WTC11 (cell line): ENCODE measurements around the gene AGPAT3. TPM values are rescaled to one million over a fixed set of nuclear protein-coding genes. Genes with fewer than 3 reads are reported as not detected.

Experiments used
- ATAC-seq: fragments of 200-7000 bp; cut with Tn5 transposase; 2 replicates; pipeline ENCODE4 v1.10.0; 2021; ENCODE audit warnings: mild to moderate bottlenecking, moderate library complexity
- CTCF ChIA-PET: fragments of 300-600 bp; sonication (Branson Sonifier 250); formaldehyde crosslinking; loops from one replicate; lab custom pipeline; 2021; ENCODE audit warnings: antibody characterized with exemption; lab: Charles Lee
- POLR2A ChIA-PET: fragments of 350-600 bp; sonication (Branson Sonifier 250); formaldehyde crosslinking; loops from one replicate; lab custom pipeline; 2021; ENCODE audit warnings: antibody characterized with exemption; lab: Charles Lee
- DNase-seq: peaks from one replicate; pipeline ENCODE4 v3.0.0; 2021; ENCODE audit warnings: low spot score
- H3K27ac Mint-ChIP-seq: 2 replicates; pipeline ENCODE4 v1.8.0; 2021; ENCODE audit warnings: mixed read lengths
- H3K27me3 Mint-ChIP-seq: 2 replicates; pipeline ENCODE4 v1.8.0; 2021; ENCODE audit warnings: low read depth, mild to moderate bottlenecking, moderate library complexity, mixed read lengths
- H3K36me3 Mint-ChIP-seq: 2 replicates; pipeline ENCODE4 v1.8.0; 2021; ENCODE audit warnings: mixed read lengths
- H3K4me1 Mint-ChIP-seq: 2 replicates; pipeline ENCODE4 v1.8.0; 2022; ENCODE audit warnings: mixed read lengths
- H3K4me3 Mint-ChIP-seq: 2 replicates; pipeline ENCODE4 v1.8.0; 2021; ENCODE audit warnings: mild to moderate bottlenecking, moderate library complexity, mixed read lengths
- H3K9me3 Mint-ChIP-seq: 2 replicates; pipeline ENCODE4 v1.8.0; 2021; ENCODE audit warnings: mixed read lengths
- CBFB ChIP-seq: sonication (generic); formaldehyde crosslinking; IDR thresholded peaks from 2 replicates; pipeline ENCODE4 v1.8.1; 2022; ENCODE audit warnings: mild to moderate bottlenecking, low read depth, missing genetic modification reagents
- E2F4 ChIP-seq: sonication (generic); formaldehyde crosslinking; IDR thresholded peaks from 2 replicates; pipeline ENCODE4 v1.8.1; 2022; ENCODE audit warnings: low read depth, mild to moderate bottlenecking, moderate library complexity, missing genetic modification reagents, borderline replicate concordance
- ERG ChIP-seq: fragments of 250-450 bp; sonication (Bioruptor Pico); IDR thresholded peaks from 2 replicates; pipeline ENCODE4 v1.8.0; 2021; ENCODE audit warnings: mild to moderate bottlenecking
- ETV6 ChIP-seq: sonication (generic); formaldehyde crosslinking; IDR thresholded peaks from 2 replicates; pipeline ENCODE4 v1.8.1; 2022; ENCODE audit warnings: mild to moderate bottlenecking, missing genetic modification reagents
- IRF2 ChIP-seq: sonication (generic); formaldehyde crosslinking; IDR thresholded peaks from 2 replicates; pipeline ENCODE4 v1.8.0; 2022; ENCODE audit warnings: low read depth, missing genetic modification reagents, borderline replicate concordance
- NFATC4 ChIP-seq: fragments of 250-450 bp; sonication (Bioruptor Pico); IDR thresholded peaks from 2 replicates; pipeline ENCODE4 v1.9.0; 2021; ENCODE audit warnings: mild to moderate bottlenecking
- NFE2L1 ChIP-seq: sonication (generic); formaldehyde crosslinking; IDR thresholded peaks from 2 replicates; pipeline ENCODE4 v1.8.1; 2023; ENCODE audit warnings: missing genetic modification reagents
- NR3C1 ChIP-seq: sonication (generic); formaldehyde crosslinking; conservative IDR thresholded peaks from 2 replicates; pipeline ENCODE4 v1.8.1; 2023; ENCODE audit warnings: low read depth, mild to moderate bottlenecking, missing genetic modification reagents
- RELA ChIP-seq: sonication (generic); formaldehyde crosslinking; IDR thresholded peaks from 2 replicates; pipeline ENCODE4 v1.8.1; 2022; ENCODE audit warnings: missing genetic modification reagents, mild to moderate bottlenecking, borderline replicate concordance
- RORB ChIP-seq: fragments of 250-450 bp; sonication (Bioruptor Pico); IDR thresholded peaks from 2 replicates; pipeline ENCODE4 v1.9.0; 2021; ENCODE audit warnings: mild to moderate bottlenecking
- SMAD3 ChIP-seq: sonication (generic); formaldehyde crosslinking; IDR thresholded peaks from 2 replicates; pipeline ENCODE4 v1.8.0; 2022; ENCODE audit warnings: missing genetic modification reagents, mild to moderate bottlenecking, borderline replicate concordance
- SMAD4 ChIP-seq: sonication (generic); formaldehyde crosslinking; IDR thresholded peaks from 2 replicates; pipeline ENCODE4 v1.8.0; 2022; ENCODE audit warnings: mild to moderate bottlenecking, missing genetic modification reagents
- SOX15 ChIP-seq: fragments of 250-450 bp; sonication (Bioruptor Pico); IDR thresholded peaks from 2 replicates; pipeline ENCODE4 v1.9.0; 2021; ENCODE audit warnings: mild to moderate bottlenecking
- SP1 ChIP-seq: sonication (generic); formaldehyde crosslinking; conservative IDR thresholded peaks from 2 replicates; pipeline ENCODE4 v1.8.1; 2022; ENCODE audit warnings: missing genetic modification reagents
- TEAD1 ChIP-seq: sonication (generic); formaldehyde crosslinking; IDR thresholded peaks from 2 replicates; pipeline ENCODE4 v1.8.0; 2022; ENCODE audit warnings: mild to moderate bottlenecking, missing genetic modification reagents
- TEAD4 ChIP-seq: sonication (generic); formaldehyde crosslinking; IDR thresholded peaks from 2 replicates; pipeline ENCODE4 v1.8.0; 2022; ENCODE audit warnings: mild to moderate bottlenecking, missing genetic modification reagents
- ZBTB21 ChIP-seq: sonication (generic); formaldehyde crosslinking; IDR thresholded peaks from 2 replicates; pipeline ENCODE4 v1.8.1; 2023; ENCODE audit warnings: mild to moderate bottlenecking, missing genetic modification reagents, borderline replicate concordance
- ZBTB43 ChIP-seq: sonication (generic); formaldehyde crosslinking; IDR thresholded peaks from 2 replicates; pipeline ENCODE4 v1.8.1; 2023; ENCODE audit warnings: mild to moderate bottlenecking, missing genetic modification reagents
- ZNF219 ChIP-seq: sonication (generic); formaldehyde crosslinking; IDR thresholded peaks from 2 replicates; pipeline ENCODE4 v1.8.0; 2023; ENCODE audit warnings: missing genetic modification reagents, mild to moderate bottlenecking, borderline replicate concordance
- ZNF671 ChIP-seq: fragments of 250-450 bp; sonication (Bioruptor Pico); IDR thresholded peaks from 2 replicates; pipeline ENCODE4 v1.8.0; 2021; ENCODE audit warnings: mild to moderate bottlenecking
- total RNA-seq: library from RNA; stranded (reverse); gene quantifications from 3 replicates; pipeline ENCODE4 v1.2.3, GENCODE V29; 2021
- TF ChIP-seq, protein P1 (sequence below): fragments of 200-600 bp; IDR thresholded peaks from 2 replicates; pipeline ENCODE4 v1.8.0; 2022; ENCODE audit warnings: antibody characterized with exemption
- TF ChIP-seq, protein P2 (sequence below): sonication (generic); formaldehyde crosslinking; IDR thresholded peaks from 2 replicates; pipeline ENCODE4 v1.8.0; 2022; ENCODE audit warnings: missing genetic modification reagents

AGPAT3 gene
- total RNA-seq, 1 experiment from 2014 or later, result 5.6 TPM

GRCh38 chr21:43879348-43880110 is 14.5 kb downstream of the AGPAT3 start (continued):
- no peak for TF ChIP-seq SMAD3
- TF ChIP-seq, protein P1, sequence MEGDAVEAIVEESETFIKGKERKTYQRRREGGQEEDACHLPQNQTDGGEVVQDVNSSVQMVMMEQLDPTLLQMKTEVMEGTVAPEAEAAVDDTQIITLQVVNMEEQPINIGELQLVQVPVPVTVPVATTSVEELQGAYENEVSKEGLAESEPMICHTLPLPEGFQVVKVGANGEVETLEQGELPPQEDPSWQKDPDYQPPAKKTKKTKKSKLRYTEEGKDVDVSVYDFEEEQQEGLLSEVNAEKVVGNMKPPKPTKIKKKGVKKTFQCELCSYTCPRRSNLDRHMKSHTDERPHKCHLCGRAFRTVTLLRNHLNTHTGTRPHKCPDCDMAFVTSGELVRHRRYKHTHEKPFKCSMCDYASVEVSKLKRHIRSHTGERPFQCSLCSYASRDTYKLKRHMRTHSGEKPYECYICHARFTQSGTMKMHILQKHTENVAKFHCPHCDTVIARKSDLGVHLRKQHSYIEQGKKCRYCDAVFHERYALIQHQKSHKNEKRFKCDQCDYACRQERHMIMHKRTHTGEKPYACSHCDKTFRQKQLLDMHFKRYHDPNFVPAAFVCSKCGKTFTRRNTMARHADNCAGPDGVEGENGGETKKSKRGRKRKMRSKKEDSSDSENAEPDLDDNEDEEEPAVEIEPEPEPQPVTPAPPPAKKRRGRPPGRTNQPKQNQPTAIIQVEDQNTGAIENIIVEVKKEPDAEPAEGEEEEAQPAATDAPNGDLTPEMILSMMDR, result no peak
- no peak for TF ChIP-seq CBFB (CRISPR knock-in tag)
- TF ChIP-seq ETV6, result no peak
- TF ChIP-seq TEAD1 (CRISPR knock-in tag), result no peak

- no peak; the same call in 1 of the 2 replicates for ATAC-seq
- Mint-ChIP-seq H3K4me1 (peaks cover 7% of the 10 kb centered on the region), H3K27me3 (no peaks in the 10 kb centered on the region), H3K4me3 (no peak overlapping the region)
- TF ChIP-seq SMAD4 (CRISPR knock-in tag), result no peak
- no peak for TF ChIP-seq NFE2L1 (CRISPR knock-in tag)
- TF ChIP-seq RORB (CRISPR knock-in tag), result no peak
- TF ChIP-seq ZBTB43 (CRISPR knock-in tag), result no peak
- TF ChIP-seq ZNF219, result no peak
- no peak for TF ChIP-seq NFATC4 (CRISPR knock-in tag)
- TF ChIP-seq NR3C1 (CRISPR knock-in tag), result no peak
- no peak for TF ChIP-seq SOX15 (CRISPR knock-in tag)
- TF ChIP-seq TEAD4 (CRISPR knock-in tag), result no peak
- no peak for TF ChIP-seq IRF2 (CRISPR knock-in tag)
- no peak for TF ChIP-seq SP1 (CRISPR knock-in tag)
- no peak for TF ChIP-seq ERG (CRISPR knock-in tag)
- TF ChIP-seq E2F4 (CRISPR knock-in tag), result no peak
- TF ChIP-seq, protein P1, result no peak
- TF ChIP-seq RELA (CRISPR knock-in tag), result no peak
- TF ChIP-seq, protein P2, sequence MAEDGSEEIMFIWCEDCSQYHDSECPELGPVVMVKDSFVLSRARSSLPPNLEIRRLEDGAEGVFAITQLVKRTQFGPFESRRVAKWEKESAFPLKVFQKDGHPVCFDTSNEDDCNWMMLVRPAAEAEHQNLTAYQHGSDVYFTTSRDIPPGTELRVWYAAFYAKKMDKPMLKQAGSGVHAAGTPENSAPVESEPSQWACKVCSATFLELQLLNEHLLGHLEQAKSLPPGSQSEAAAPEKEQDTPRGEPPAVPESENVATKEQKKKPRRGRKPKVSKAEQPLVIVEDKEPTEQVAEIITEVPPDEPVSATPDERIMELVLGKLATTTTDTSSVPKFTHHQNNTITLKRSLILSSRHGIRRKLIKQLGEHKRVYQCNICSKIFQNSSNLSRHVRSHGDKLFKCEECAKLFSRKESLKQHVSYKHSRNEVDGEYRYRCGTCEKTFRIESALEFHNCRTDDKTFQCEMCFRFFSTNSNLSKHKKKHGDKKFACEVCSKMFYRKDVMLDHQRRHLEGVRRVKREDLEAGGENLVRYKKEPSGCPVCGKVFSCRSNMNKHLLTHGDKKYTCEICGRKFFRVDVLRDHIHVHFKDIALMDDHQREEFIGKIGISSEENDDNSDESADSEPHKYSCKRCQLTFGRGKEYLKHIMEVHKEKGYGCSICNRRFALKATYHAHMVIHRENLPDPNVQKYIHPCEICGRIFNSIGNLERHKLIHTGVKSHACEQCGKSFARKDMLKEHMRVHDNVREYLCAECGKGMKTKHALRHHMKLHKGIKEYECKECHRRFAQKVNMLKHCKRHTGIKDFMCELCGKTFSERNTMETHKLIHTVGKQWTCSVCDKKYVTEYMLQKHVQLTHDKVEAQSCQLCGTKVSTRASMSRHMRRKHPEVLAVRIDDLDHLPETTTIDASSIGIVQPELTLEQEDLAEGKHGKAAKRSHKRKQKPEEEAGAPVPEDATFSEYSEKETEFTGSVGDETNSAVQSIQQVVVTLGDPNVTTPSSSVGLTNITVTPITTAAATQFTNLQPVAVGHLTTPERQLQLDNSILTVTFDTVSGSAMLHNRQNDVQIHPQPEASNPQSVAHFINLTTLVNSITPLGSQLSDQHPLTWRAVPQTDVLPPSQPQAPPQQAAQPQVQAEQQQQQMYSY, result no peak
- no peak for TF ChIP-seq ZBTB21
- TF ChIP-seq ZNF671 (CRISPR knock-in tag), result no peak
- TF ChIP-seq, all 79 proteins: peak for 0
- ChIA-PET CTCF (interaction anchor here (3.5 kb wide), 1 partner anchor 59 kb away, joined by 12 read pairs; no protein-coding TSS in a partner anchor), POLR2A (interaction anchor here (1.3 kb wide), 1 partner anchor 14 kb away, joined by 4 read pairs; no protein-coding TSS in a partner anchor)
- DNase-seq, result no peak
- Mint-ChIP-seq H3K27ac (no peak overlapping the region), H3K36me3 (no peaks in the 10 kb centered on the region), H3K9me3 (peaks cover 2% of the 10 kb centered on the region; the same call in 1 of the 2 replicates)
Observed at GRCh38 chr21:43880111-43880985, 15.3 kb downstream of the AGPAT3 start.
